PC-3 (cell line): ENCODE data around the gene ZNF622. TPM values are rescaled to one million over a fixed set of nuclear protein-coding genes. Genes with fewer than 3 reads are reported as not detected.

Experiments
- ATAC-seq: fragments of 200-7000 bp; cut with Tn5 transposase; 2 replicates; pipeline ENCODE4 v1.9.1; 2020; ENCODE audit warnings: mild to moderate bottlenecking, moderate library complexity
- BruUV-seq: library from RNA; stranded (reverse); fragments of 400-500 nt; replicated peaks from 2 replicates; lab custom pipeline; 2021; lab: Mats Ljungman, UMichigan
- CTCF ChIA-PET: fragments of 300-600 bp; sonication (Branson Sonifier 250); formaldehyde crosslinking; loops from one replicate; lab custom pipeline; 2022; ENCODE audit warnings: antibody characterized with exemption; lab: Charles Lee
- POLR2A ChIA-PET: fragments of 300-600 bp; sonication (Branson Sonifier 250); formaldehyde crosslinking; loops from one replicate; lab custom pipeline; 2022; ENCODE audit warnings: antibody characterized with exemption; ENCODE audit not compliant: unreplicated experiment; lab: Charles Lee
- DNase-seq: peaks from one replicate; pipeline ENCODE4 v3.0.0-alpha.2; 2015
- H2AFZ ChIP-seq: fragments of 300-600 bp; sonication (generic); 2 replicates; pipeline ENCODE4 v1.6.0; 2016; ENCODE audit warnings: antibody characterized with exemption, low read length
- H3F3A ChIP-seq: fragments of 300-600 bp; sonication (generic); one replicate; pipeline ENCODE4 v1.6.0; 2017; ENCODE audit warnings: antibody characterized with exemption, low read length, control low read depth, mild to moderate bottlenecking; ENCODE audit not compliant: unreplicated experiment
- H3K27ac ChIP-seq: fragments of 300-600 bp; sonication (generic); 2 replicates; pipeline ENCODE4 v1.5.1; 2016; ENCODE audit warnings: mild to moderate bottlenecking, low read length
- H3K27me3 ChIP-seq: fragments of 300-600 bp; sonication (generic); 2 replicates; pipeline ENCODE4 v1.6.1; 2016; ENCODE audit warnings: low read length, mixed read lengths
- H3K36me3 ChIP-seq: fragments of 300-600 bp; sonication (generic); 2 replicates; pipeline ENCODE4 v1.6.1; 2016; ENCODE audit warnings: low read depth, mixed run types, low read length, mixed read lengths
- H3K4me1 ChIP-seq: fragments of 300-600 bp; sonication (generic); 2 replicates; pipeline ENCODE4 v1.5.1; 2016; ENCODE audit warnings: low read length; ENCODE audit not compliant: insufficient read depth
- H3K4me2 ChIP-seq: fragments of 300-600 bp; sonication (generic); 2 replicates; pipeline ENCODE4 v1.6.0; 2016; ENCODE audit warnings: low read length
- H3K4me3 ChIP-seq: fragments of 300-600 bp; sonication (generic); 2 replicates; pipeline ENCODE4 v1.5.1; 2016; ENCODE audit warnings: mild to moderate bottlenecking, low read length, mixed read lengths
- H3K79me2 ChIP-seq: fragments of 300-600 bp; sonication (generic); 2 replicates; pipeline ENCODE4 v1.6.1; 2017; ENCODE audit warnings: low read length, mixed read lengths
- H3K9ac ChIP-seq: fragments of 300-600 bp; sonication (generic); 2 replicates; pipeline ENCODE4 v1.6.0; 2016; ENCODE audit warnings: mild to moderate bottlenecking, low read length
- H3K9me2 ChIP-seq: fragments of 300-600 bp; sonication (generic); replicated peaks from 2 replicates; pipeline ENCODE4 v1.6.1; 2016; ENCODE audit warnings: mixed run types, low read length, mixed read lengths
- H3K9me3 ChIP-seq: fragments of 300-600 bp; sonication (generic); 2 replicates; pipeline ENCODE4 v1.6.1; 2016; ENCODE audit warnings: low read length, mixed read lengths
- H4K20me1 ChIP-seq: fragments of 300-600 bp; sonication (generic); 2 replicates; pipeline ENCODE4 v1.6.1; 2016; ENCODE audit warnings: low read length, mixed read lengths
- CTCF ChIP-seq: fragments of 300-600 bp; sonication (generic); conservative IDR thresholded peaks from 2 replicates; pipeline ENCODE4 v1.5.1; 2017; ENCODE audit warnings: antibody characterized with exemption, low read depth, mild to moderate bottlenecking, low read length
- EZH2 ChIP-seq: fragments of 300-600 bp; sonication (generic); IDR thresholded peaks from one replicate; pipeline ENCODE4 v1.6.1; 2017; ENCODE audit warnings: antibody characterized with exemption, mild to moderate bottlenecking, low read length; ENCODE audit not compliant: unreplicated experiment
- EZH2phosphoT487 ChIP-seq: fragments of 300-600 bp; sonication (generic); IDR thresholded peaks from 2 replicates; pipeline ENCODE4 v1.6.1; 2018; ENCODE audit warnings: mild to moderate bottlenecking, antibody characterized with exemption, low read length, borderline replicate concordance
- intact Hi-C: fragments of 100-400 bp; cut with micrococcal nuclease; formaldehyde crosslinking; loops from 2 replicates; pipeline ENCODE4 v1.9.0; 2023
- total RNA-seq: library from RNA; depleted of rRNA; stranded (reverse); fragments of >200 nt; gene quantifications from 2 replicates; pipeline ENCODE4 v1.2.3, GENCODE V29; 2014

Gene ZNF622
- total RNA-seq, 1 experiment from 2014 or later: 76.9 TPM

GRCh38 chr5:16484081-16484480 is 18.5 kb upstream of the ZNF622 start:
- POLR2A ChIA-PET: no interaction called here
- H3K9me2 ChIP-seq: no peaks in the 10 kb centered on the region
- no peak overlapping the region for H3K27ac ChIP-seq
- no peaks in the 10 kb centered on the region for H3K36me3 ChIP-seq
- DNase-seq: no peak
- H3K27me3 ChIP-seq: no peaks in the 10 kb centered on the region
- TF ChIP-seq CTCF (no peak), EZH2phosphoT487 (no peak), EZH2 (no peak)
- peaks cover 4% of the 10 kb centered on the region for H3F3A ChIP-seq
- H3K9ac ChIP-seq: no peak overlapping the region
- ATAC-seq: no peak
- BruUV-seq: no TSS peak
- CTCF ChIA-PET: no interaction called here
- H3K9me3 ChIP-seq: no peaks in the 10 kb centered on the region
- no peaks in the 10 kb centered on the region for H4K20me1 ChIP-seq
- peaks cover 36% of the 10 kb centered on the region for H3K4me1 ChIP-seq
- no peak overlapping the region for H3K4me2 ChIP-seq
- H3K79me2 ChIP-seq: no peaks in the 10 kb centered on the region
- H3K4me3 ChIP-seq: no peak overlapping the region
- H2AFZ ChIP-seq: no peak overlapping the region
- intact Hi-C loops: no loop called here

- Histone ChIP-seq H4K20me1 (no peaks in the 10 kb centered on the region), H3K4me3 (peak overlapping the region; percentile 8; the same call in 1 of the 2 replicates), H3F3A (peaks cover 4% of the 10 kb centered on the region), H3K9me2 (no peaks in the 10 kb centered on the region), H3K79me2 (no peaks in the 10 kb centered on the region), H3K9me3 (no peaks in the 10 kb centered on the region), H2AFZ (no peak overlapping the region), H3K27me3 (no peaks in the 10 kb centered on the region), H3K27ac (no peak overlapping the region), H3K9ac (no peak overlapping the region), H3K36me3 (no peaks in the 10 kb centered on the region), H3K4me1 (peaks cover 36% of the 10 kb centered on the region), H3K4me2 (peak overlapping the region; percentile 59)
- no TSS peak for BruUV-seq
- DNase-seq (peak; percentile 94), ATAC-seq (peak; percentile 65)
- intact Hi-C loops: no loop called here
- POLR2A ChIA-PET: interaction anchor here (0.5 kb wide), 1 partner anchor 180 kb away, joined by 4 read pairs; no protein-coding TSS in a partner anchor
- CTCF ChIA-PET: no interaction called here
- TF ChIP-seq CTCF (no peak), EZH2phosphoT487 (no peak), EZH2 (no peak)
Observed at GRCh38 chr5:16483361-16483760, 17.8 kb upstream of the ZNF622 start.

GRCh38 chr5:16482891-16483290 is 17.3 kb upstream of the ZNF622 start:
- H3K4me3 ChIP-seq: no peak overlapping the region
- CTCF ChIA-PET: no interaction called here
- H4K20me1 ChIP-seq: no peaks in the 10 kb centered on the region
- no peak overlapping the region for H3K27ac ChIP-seq
- H3K4me2 ChIP-seq: peak overlapping the region; percentile 59
- no peaks in the 10 kb centered on the region for H3K9me2 ChIP-seq
- no TSS peak for BruUV-seq
- ATAC-seq (no peak), DNase-seq (no peak)
- no peaks in the 10 kb centered on the region for H3K36me3 ChIP-seq
- peaks cover 36% of the 10 kb centered on the region for H3K4me1 ChIP-seq
- H3F3A ChIP-seq: peaks cover 4% of the 10 kb centered on the region
- POLR2A ChIA-PET: interaction anchor here (0.5 kb wide), 1 partner anchor 181 kb away, joined by 4 read pairs; no protein-coding TSS in a partner anchor
- intact Hi-C loops: no loop called here
- H2AFZ ChIP-seq: no peak overlapping the region
- no peaks in the 10 kb centered on the region for H3K79me2 ChIP-seq
- H3K27me3 ChIP-seq: no peaks in the 10 kb centered on the region
- H3K9me3 ChIP-seq: no peaks in the 10 kb centered on the region
- no peak overlapping the region for H3K9ac ChIP-seq
- no peak for TF ChIP-seq EZH2
- TF ChIP-seq EZH2phosphoT487: no peak
- no peak for TF ChIP-seq CTCF
